GM15510 (cell line): Measurements from ENCODE around the gene ALDH4A1.

Experiments
- POLR2A ChIP-seq: IDR thresholded peaks from 3 replicates; pipeline ENCODE4 v1.6.1; 2011; ENCODE audit warnings: borderline replicate concordance; ENCODE audit not compliant: insufficient read length; ENCODE audit errors: extremely low read depth

Gene ALDH4A1

DNA sequence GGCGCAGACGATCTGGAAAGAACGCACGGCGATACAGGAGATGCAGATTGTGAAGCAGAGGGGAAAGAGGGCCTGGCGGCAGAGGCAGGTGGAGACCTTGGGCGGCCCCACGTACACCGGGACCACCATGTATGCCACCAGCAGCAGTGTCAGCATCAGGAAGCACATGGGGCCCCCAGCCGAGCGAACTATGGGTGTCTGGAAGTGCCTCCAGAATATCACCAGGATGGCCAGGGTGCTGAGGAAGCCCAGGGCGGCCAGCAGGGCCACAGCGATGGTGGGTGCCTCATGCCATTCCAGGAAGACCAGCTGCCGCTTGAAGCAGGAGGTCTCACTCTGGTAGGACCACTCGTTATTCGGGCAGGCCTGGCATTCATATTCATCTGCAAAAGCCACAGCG, 62.2 kb downstream of the ALDH4A1 start:
- no peak for TF ChIP-seq POLR2A

DNA sequence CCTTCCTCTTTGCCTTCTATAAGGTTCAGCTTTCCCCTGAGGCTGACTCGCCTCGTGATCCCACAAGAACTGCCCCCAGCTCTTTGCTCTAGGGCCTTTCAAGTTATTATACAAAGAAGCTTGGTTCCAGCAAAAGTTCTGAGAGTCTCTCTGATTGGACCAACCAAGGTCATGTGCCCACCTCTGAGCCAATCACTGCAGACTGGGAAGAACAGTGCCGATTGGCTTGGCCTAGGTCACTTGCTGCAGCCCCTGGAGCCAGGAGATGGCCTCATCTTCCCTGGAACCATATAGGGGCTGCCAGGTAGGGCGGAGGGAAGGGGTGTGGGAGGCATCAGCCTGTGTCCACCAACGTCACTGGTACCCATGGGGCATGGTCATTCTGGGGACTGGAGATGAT, 65.7 kb downstream of the ALDH4A1 start:
- no peak for TF ChIP-seq POLR2A

- TF ChIP-seq POLR2A, result no peak
Observed at GRCh38 chr1:18831656-18832055, 70.7 kb downstream of the ALDH4A1 start.

DNA sequence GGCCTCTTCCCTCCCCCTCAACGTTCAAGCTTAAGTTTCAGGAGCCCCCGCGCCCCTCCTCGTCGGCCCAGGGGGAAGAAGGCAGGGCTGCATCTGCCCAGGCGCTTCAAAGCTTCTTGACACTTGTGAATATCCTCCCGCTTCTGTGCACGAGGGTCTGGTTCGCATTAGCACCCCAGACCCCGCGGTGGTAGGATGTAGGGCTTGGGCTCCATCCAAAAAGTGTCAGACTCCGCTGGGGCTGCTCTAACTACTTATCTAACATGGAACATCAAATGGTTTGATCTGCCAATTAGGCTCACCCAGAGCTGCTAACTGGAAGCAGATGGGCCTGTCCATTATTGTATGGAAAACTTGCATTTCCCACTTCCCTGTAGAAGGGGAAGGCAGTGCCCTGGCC, 71.8 kb downstream of the ALDH4A1 start:
- no peak for TF ChIP-seq POLR2A

- no peak for TF ChIP-seq POLR2A
Observed at GRCh38 chr1:18829671-18830070, 72.7 kb downstream of the ALDH4A1 start.

GRCh38 chr1:18828224-18828623, 74.1 kb downstream of the ALDH4A1 start:
- no peak for TF ChIP-seq POLR2A

GRCh38 chr1:18823438-18823837, 78.9 kb downstream of the ALDH4A1 start:
- TF ChIP-seq POLR2A, result no peak
